ENCODE results near the gene PSME2.
"Not testable (repeated sequence)": the region's sequence is repeated elsewhere in the genome, so short reads cannot be mapped to it uniquely, and the experiment has no call there.

Gene PSME2

GRCh38 chr14:24110523-24110922 lies 35.9 kb downstream of the PSME2 start:
- no peak for DNase-seq

GRCh38 chr14:24110060-24110459 lies 36.4 kb downstream of the PSME2 start:
- no peak for DNase-seq

GRCh38 chr14:24108336-24108874 lies 38.0 kb downstream of the PSME2 start:
- DNase-seq, result no peak

- DNase-seq, result no peak
These were observed 39.6 kb downstream of the PSME2 start for GRCh38 chr14:24106672-24107271.

- not testable (repeated sequence) for DNase-seq
These were observed 40.7 kb downstream of the PSME2 start for GRCh38 chr14:24105609-24106239.

- no peak for DNase-seq
These were observed 43.0 kb downstream of the PSME2 start for GRCh38 chr14:24103451-24103850.

GRCh38 chr14:24102357-24103048 lies 43.9 kb downstream of the PSME2 start:
- no peak for DNase-seq

- no peak for DNase-seq
These were observed 45.4 kb downstream of the PSME2 start for GRCh38 chr14:24100982-24101494.

GRCh38 chr14:24100197-24100981 lies 46.0 kb downstream of the PSME2 start:
- DNase-seq, result peak; percentile 17

- DNase-seq, result no peak
These were observed 47.2 kb downstream of the PSME2 start for GRCh38 chr14:24098927-24099813.

GRCh38 chr14:24098229-24098926 lies 48.0 kb downstream of the PSME2 start:
- no peak for DNase-seq

- DNase-seq, result no peak
These were observed 49.7 kb downstream of the PSME2 start for GRCh38 chr14:24096545-24097181.

- DNase-seq, result peak; percentile 96
These were observed 50.9 kb downstream of the PSME2 start for GRCh38 chr14:24095271-24096068.

GRCh38 chr14:24094841-24095270 lies 51.6 kb downstream of the PSME2 start:
- no peak for DNase-seq

- peak; percentile 98 for DNase-seq
These were observed 52.2 kb downstream of the PSME2 start, which contains the start of gene PCK2 for GRCh38 chr14:24093901-24094840. PCK2 (plus strand) TSS chr14:24094311; CDS start chr14:24094406, 95 bp downstream.

All from hematopoietic multipotent progenitor cell treated with erythropoietin and hydrocortisone succinate and interleukin-3 and kit ligand, for 4 days (in vitro differentiated cells).